Glomerular visceral epithelial cell (primary cell): ENCODE data around the gene PROC.

ENCODE experiments used
- DNase-seq: peaks from one replicate; pipeline ENCODE4 v3.0.0-alpha.2; 2016; ENCODE audit errors: extremely low spot score

Gene PROC

DNA sequence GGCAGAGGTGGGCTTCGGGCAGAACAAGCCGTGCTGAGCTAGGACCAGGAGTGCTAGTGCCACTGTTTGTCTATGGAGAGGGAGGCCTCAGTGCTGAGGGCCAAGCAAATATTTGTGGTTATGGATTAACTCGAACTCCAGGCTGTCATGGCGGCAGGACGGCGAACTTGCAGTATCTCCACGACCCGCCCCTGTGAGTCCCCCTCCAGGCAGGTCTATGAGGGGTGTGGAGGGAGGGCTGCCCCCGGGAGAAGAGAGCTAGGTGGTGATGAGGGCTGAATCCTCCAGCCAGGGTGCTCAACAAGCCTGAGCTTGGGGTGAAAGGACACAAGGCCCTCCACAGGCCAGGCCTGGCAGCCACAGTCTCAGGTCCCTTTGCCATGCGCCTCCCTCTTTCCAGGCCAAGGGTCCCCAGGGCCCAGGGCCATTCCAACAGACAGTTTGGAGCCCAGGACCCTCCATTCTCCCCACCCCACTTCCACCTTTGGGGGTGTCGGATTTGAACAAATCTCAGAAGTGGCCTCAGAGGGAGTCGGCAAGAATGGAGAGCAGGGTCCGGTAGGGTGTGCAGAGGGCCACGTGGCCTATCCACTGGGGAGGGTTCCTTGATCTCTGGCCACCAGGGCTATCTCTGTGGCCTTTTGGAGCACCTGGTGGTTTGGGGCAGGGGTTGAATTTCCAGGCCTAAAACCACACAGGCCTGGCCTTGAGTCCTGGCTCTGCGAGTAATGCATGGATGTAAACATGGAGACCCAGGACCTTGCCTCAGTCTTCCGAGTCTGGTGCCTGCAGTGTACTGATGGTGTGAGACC, at the start of gene PROC:
TSS of gene PROC (plus strand) at position 128 of the 812 bp plus-strand sequence. CDS start 1,516 bp downstream, outside the sequence.
- DNase-seq: no peak

DNA sequence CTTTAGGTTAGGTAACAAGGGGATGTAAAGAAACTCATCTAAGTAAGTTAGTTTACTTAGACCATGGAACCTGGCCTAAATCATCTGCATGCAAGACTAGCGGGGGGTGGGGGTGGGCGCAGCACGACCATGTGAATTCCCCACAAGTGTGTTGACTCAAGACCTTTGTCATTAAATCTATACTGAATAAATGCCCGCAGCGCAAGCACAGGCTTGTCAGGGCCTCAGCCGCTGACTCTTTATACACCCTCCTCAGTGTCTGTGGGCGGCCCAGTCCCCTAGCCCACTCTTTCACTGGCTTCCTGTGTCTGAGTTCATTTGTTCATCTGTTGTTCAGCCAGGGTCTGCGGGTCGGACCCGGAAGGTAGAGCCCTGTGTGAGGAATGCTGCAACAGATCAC, 48.2 kb upstream of the PROC start:
- no peak for DNase-seq

DNA sequence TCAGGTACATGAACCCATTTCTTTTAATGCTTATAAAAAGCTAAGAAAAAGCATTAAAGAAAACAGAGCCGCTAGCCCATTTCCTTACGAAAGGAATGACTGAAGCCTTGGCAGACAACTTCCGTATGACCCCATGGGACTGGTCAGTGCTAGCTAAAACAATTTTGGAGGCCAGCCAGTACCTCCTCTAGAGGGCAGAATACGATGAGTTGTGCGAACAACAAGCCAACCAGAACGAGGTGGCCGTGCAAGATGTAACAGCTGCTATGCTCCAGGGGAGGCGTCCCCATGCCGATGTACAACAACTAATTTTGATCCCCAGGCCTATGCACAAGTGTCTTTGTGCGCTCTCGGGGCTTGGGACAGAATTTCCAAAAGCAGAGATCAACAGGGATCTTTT, 47.2 kb upstream of the PROC start:
- no peak for DNase-seq

DNA sequence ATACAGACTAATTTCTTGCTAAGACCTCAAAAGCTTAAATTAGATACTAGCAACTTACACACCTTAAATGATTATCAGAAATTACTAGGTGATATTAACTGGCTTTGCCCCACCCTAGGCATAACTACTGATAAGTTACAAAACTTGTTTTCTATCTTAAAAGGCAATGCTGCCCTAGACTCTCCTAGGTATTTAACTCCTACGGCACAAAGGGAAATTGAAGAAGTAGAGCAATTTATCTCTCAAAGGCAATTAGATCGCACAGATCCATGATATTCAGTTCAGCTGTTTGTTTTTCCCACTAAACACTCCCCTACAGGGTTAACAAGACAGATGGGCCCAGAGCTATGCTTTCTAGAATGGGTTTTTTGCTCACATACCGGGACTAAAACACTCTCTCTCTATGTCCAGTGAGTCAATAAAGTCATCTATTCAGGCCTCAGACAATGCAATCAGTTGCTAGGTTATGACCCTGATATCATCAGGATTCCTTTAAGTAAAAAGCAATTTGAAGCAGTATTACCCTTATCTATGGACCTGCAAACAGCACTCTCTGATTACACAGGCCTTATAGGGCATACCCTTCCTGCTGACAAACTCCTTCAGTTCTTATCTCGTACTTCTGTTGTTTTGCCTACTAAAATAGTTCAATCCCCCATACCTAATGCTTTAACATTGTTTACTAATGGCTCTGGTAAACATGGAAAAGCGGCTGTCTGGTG, 44.7 kb upstream of the PROC start:
- DNase-seq: no peak

DNA sequence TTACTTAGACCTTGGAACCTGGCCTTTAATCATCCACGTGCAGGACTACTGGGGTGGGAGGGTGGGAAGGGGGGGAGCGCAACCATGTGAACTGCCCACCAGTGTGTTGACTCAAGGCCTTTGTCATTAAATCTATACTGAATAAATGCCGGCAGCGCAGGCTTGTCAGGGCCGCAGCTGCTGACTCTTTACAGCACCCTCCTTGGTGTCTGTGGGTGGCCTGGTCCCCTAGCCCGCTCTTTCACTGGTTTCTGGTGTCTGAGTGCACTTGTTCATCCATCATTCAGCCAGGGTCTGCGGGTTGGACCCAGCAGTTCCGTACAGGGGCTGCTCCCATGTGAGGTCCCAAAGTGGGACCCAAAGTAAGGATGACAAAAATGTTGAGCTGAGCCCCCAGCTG, 42.0 kb upstream of the PROC start:
- no peak for DNase-seq

DNA sequence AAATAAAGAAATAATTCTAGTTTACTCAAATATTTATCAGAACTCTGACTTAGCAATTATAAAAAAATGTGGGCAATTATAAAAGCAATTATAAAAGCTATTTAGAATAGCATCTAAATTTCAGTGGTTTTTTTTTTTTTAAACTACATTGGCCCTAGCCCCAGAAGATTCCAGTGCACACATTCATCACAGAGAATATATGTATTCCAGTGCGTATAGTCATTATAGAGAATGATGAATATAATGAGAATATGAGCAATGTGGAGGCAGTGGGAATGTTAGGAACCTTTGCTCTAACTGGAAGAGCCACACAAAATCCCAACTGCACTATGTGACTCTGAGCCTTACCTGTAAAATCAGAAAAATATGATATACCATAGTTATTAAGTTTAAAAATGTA, 41.0 kb upstream of the PROC start:
- no peak for DNase-seq

DNA sequence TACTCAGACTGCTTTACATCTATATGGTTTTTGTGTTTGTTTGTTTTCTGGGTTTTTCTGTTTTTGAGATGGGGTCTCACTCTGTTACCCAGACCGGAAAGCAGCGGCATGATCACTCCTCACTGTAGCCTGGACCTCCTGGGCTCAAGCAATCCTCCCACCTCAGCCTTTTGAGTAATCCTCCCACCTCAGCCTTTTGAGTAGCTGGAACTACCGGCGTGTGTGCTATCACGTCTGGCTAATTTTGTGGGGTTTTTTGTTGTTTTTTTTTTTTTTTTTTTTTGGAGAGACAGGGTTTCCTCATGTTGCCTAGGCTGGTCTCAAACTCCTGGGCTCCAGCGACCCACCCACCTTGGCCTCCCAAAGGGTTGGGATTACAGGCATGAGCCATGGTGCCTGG, 39.5 kb upstream of the PROC start:
- no peak for DNase-seq

DNA sequence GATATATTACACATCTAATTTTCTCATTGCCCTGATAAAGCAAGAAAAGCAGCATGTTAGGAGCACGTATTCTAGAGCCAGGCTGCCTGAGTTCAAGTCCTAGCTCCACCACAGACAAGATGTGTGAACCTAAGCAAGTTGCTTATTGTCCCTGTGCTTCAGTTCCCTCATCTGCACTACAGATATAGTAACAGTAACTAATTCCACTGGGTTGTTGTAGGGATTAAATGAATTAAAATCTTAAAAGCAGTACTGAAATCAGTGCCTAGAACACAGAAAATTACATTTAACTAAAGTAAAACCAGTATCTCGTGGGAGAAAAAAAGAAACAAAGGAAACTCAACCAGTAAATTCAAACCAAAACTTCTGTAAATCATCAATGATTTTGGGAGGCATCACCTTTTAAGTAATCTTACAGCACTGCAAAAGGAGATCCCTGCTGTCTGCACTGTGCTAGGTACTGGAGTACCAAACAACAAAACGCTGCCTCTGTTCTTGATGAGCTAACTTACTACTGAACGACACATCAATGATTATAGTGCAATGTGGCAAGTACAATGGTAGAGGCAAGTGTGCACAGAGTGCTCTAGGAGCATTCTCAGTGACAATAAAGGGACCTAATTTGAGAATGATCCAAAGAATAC, 38.4 kb upstream of the PROC start:
- DNase-seq: no peak

DNA sequence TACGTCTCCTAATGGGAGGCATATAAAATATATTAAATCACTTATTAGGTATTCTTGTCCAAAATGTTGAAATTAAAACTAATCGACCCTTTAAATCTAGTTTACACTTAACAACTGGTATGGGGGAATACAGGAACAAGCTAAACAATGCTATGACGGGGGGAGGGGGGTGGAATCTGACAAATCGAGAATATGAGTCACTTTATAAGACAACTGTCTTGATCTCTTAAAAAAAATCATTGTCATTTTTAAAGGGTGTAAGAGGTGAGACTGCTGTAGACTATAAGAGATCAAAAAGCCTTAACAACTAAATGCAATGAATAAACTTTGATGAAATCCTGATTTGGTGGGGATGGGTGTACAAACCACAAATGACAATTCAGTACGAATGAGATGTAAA, 36.5 kb upstream of the PROC start:
- DNase-seq: no peak

DNA sequence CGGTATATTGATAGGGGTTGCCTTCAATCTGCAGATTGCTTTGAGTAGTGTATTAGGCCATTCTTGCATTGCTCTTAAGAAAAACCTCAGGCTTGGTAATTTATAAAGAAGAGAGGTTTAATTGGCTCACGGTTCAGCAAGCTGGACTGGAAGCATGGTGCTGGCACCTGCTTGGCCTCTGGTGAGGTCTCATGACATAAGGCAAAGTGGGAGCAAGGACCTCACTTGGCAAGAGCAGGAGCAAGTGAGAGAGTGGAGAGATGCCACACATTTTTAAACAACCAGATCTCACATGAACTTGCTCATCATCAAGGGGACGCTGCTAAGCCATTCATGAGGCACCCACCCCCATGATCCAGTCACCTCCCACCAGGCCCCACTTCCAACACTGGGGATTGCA, 35.4 kb upstream of the PROC start:
- no peak for DNase-seq

DNA sequence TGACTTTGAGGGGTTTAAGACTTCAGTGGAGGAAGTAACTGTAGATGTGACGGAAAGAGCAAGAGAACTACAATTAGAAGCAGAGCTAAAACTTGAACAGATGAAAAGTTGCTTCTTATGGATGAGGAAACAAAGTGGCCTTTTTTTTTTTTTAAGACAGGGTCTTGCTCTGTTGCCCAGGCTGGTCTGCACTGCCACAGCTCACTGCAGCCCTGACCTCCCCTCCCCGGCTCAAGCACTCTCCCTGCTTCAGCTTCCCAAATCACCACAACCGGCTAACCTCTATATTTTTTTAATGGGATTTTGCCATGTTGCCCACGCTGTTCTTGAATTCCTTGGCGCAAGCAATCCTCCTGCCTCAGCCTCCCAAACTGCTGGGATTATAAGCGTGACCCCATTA, 33.7 kb upstream of the PROC start:
- DNase-seq: no peak

DNA sequence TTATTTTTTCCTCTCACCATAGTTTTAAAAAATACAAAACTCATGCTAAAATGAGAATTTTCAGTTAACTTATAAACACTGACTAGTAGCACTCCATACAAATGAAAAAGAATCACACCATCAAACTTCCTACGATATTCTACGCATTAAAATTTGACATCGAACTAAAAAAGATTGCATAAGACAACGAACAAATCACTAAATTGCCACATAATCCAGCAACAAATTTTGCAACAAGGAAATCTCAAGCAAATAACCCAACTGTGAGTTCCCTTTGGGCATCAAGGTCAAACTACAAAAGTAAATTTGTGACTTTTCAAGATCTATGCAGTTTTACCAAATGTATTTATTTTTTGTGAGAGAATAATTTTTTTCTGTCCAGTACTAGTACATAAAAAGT, 32.0 kb upstream of the PROC start:
- no peak for DNase-seq

DNA sequence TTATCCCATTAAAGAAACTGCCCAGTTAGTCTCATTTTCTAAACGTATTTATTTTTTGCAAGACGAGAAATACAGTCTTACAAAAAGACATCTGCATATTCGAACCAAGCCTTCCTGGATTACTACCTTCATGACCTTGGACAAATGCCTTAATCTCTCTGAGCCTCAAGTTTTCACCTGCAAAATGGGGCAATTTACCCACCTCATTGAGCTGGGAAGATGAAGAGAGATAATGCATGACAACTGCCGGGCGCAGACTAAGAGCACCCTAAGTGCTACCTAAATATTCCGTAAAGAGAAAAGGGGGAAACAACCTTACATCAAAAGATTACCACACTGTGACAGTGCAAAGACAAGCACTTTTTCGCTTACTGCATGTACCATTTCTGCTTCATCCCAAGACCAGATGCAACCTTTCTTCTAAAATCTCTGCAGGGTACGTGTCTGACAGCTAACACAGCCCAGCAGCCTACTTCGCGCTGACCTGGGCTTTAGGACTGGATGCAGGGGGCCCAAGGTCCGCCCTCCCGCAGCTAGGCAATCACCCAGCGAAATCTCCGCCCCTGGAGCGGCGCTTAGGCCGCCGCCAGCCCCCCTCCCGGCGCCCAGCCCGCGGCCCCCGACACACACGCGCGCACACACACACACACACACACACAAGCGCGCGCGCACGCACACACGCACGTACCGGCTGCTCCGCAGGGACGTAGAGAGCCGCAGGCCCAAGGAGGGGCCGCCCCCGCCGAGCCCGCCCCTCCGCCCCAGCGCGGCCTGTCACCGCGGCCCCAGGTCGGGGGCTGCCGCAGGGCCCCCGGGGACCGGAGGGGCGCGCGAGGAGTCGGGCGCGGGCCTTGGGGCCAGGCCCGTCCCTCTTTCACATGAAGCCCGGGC, 31.2 kb upstream of the PROC start:
- DNase-seq: peak; percentile 95

DNA sequence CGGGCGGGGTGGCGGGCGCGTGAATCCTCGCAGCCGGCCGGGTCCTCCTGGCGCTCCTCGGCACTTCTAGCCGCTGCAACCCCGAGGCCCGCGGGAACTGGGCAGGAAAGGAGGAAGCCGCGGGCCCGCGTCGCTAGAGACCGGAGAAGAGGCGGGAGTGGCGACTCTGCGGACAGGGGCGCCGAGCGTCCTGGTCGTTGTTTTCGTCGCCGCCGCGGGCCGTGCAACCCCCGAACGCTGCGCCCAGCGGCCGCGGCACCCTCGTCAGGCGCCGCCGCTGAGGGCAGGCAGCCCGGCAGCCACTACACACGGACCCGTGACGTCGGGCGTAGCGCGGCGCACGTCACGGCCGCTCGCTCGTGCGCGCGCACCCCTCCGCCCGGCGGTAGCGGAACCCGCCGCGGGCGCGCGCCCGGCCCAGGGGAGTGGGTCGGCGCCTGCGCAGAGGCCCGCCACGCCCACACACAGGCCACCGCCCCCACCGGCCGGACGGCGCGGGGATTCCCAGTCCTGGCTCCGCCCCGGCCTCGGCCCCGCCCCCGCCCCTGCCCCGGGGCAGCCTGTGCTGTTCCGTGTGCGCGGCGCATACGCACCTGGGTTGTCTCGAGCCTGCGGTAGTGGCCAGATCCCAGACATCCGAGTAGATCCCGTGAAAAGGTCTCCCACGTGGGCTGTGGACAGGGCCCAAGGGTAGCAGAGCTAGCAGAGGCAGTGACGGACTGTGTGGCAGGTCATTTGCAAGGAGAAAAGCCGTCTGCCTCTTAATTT, 30.4 kb upstream of the PROC start, which contains the start of gene MAP3K2:
TSS of gene MAP3K2 (minus strand) at position 321 of the 768 bp plus-strand sequence. CDS start 44,846 bp downstream, outside the sequence.
- DNase-seq: peak; percentile 97

DNA sequence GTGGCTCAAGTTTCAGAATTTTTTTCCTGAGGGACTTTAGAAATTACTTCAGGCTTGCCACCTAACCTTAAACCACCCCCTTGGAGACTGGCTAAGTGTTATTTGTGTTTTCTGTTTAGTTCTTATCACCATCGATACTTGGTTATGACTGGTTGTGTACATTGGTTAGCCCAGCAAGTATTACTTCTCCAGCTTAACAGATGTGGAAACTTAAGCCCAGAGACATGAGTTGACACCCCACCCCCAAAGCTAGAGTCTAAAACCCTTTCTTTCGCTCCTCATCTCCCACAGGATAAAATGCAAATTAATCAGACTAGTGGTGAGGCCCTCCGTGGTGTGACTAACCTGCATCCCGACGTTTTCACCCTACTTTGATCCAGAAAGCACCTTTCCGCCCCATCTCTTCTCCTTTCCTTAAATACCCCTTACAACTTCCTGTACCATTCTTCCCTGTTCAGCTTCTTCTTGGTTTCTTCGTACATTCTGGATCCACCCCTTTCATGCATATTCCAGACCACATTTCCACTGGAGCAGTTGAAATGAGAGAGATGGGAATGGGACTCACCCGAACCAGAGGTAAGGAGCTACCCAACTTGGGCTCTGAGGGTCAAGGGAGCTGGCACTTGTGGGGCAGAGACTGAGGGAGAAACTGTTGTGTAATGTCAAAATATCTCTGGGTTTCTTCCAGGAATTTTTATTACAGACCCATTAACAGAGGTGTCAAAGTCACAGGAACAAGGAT, 29.6 kb upstream of the PROC start:
- DNase-seq: no peak

DNA sequence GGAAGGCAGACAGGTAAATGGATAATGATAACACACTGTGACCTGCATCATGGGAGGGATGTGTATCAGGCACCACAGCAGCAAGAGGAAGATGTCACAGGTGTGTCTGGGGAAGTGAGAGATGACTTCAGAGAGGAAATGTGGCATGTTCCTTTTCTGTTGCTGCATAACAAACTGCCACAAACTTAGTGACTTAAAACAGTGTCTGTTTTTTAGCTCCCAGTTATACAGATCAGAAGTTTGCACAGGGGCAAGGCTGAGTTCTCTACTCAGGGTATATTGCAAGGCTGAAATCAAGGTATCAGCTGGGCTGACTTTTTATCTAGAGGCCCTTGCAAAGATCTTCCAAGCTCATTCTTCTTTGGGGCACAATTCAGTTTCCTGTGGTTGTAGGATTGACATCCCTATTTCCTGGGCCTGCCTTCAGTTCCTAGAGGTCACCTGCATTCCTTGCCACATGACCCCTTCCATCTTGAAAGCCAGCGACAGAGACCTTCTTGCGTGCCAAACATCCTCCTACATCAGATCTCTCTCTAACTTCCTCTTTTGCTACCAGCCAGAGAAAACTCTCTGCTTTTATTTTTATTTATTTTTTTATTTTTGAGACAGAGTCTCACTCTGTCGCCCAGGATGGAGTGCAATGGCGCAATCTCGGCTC, 28.3 kb upstream of the PROC start:
- DNase-seq: no peak

DNA sequence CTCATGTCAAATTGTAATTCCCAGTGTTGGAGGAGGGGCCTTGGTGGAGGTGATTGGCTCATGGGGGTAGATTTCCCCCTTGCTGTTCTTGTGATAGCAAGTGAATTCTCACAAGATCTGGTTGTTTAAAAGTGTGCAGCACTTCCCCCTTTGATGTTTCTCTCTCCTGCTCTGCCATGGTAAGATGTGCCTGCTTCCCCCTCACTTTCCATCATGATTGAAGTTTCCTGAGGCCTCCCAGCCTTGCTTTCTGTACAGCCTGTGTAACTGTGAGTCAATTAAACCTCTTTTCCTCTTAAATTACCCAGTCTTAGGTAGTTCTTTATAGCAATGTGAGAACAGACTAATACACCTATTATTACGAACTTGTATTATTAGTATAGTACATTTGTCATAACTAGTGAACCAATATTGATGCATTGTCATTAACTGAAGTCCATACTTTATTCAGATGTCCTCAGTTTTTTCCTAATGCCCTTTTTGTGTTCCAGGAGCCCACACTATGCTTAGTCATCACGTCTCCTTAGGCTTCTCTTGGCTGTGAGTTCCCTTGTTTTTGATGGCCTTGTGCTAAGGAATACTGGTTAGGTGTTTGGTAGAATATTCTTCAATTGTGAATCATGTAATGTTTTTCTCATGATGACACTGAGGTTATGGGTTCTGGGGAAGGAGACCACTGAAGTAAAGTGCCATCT, 25.9 kb upstream of the PROC start:
- no peak for DNase-seq

DNA sequence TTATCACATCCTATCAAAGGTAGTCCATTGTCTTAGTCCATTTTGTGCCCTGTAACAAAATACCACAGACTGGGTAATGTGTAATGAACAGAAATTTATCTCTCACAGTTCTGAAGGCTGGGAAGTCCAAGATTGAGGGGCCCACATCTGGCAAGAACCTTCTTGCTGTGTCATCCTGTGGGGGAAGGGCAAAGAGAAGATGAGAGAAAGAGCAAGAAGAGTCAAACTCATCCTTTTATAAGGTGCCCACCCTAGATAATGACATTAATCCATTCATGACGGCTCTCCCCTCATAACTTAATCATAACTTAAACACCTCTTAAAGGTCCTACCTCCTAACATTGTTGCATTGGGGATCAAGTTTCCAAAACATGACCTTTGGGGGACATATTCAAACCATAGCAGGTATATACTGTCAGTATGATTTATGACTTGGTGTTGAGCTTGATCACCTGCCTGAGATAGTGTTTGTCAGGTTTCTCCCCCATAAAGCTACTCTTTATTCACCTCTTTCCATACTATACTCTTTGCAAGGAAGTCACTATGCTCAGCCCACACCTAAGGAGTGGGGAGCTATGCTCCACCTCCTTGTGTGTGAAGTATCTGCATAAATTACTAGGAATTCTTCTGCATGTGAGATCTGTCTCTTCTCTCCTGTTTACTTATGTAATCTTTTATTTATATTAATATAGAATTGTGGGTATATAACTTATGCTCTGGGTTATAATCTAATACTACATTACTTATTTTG, 25.2 kb upstream of the PROC start:
- no peak for DNase-seq
